ENCODE measurements around the gene GRIK5.
A peak's percentile ranks its signal among the peaks of the same experiment; 100 is the strongest.
"Not testable (repeated sequence)": the region's sequence is repeated elsewhere in the genome, so short reads cannot be mapped to it uniquely, and the experiment has no call there.

The GRIK5 gene

DNA sequence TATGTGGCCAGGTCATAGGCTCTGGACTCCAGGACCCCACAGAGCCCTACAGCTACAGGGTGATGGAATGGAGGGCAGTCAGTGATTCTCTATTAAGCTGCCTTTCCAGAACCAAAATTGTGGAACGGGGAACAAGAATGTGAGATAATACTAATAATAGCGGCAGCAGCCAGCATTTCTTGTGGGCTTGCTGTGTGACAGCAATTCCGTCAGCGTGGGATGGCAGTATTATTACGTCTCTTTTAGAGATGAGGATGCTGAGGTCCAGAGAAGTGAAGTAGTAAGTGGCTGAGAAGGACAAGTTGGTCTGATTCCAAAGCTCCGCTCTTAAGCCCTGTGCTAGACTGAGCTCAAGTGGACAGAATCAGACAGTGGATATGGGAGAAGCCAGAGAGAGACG, 24.4 kb downstream of the GRIK5 start:
- DNase-seq, result no peak

- DNase-seq, result peak; percentile 96
These were observed 27.4 kb downstream of the GRIK5 start for GRCh38 chr19:42042455-42043170.

DNA sequence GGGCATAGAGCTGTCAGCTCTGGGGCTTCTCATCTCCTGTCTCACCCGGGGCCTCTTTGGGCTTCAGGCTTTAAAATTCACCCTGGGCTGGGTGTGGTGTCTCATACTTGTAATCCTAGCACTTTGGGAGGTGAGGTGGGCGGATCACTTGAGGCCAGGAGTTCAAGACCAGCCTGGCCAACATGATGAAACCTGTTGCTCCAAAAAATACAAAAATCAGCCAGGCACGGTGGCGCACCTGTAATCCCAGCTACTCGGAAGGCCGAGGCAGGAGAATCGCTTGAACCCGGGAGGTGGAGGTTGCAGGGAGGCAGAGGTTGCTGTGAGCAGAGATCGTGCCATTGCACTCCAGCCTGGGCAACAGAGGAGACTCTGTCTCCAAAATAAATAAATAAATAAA, 29.5 kb downstream of the GRIK5 start:
- DNase-seq, result not testable (repeated sequence)

GRCh38 chr19:42040031-42040430, 30.0 kb downstream of the GRIK5 start:
- DNase-seq, result no peak

- peak; percentile 91 for DNase-seq
These were observed 31.3 kb downstream of the GRIK5 start for GRCh38 chr19:42038666-42039065.

GRCh38 chr19:42037649-42038048, 32.4 kb downstream of the GRIK5 start:
- no peak for DNase-seq

DNA sequence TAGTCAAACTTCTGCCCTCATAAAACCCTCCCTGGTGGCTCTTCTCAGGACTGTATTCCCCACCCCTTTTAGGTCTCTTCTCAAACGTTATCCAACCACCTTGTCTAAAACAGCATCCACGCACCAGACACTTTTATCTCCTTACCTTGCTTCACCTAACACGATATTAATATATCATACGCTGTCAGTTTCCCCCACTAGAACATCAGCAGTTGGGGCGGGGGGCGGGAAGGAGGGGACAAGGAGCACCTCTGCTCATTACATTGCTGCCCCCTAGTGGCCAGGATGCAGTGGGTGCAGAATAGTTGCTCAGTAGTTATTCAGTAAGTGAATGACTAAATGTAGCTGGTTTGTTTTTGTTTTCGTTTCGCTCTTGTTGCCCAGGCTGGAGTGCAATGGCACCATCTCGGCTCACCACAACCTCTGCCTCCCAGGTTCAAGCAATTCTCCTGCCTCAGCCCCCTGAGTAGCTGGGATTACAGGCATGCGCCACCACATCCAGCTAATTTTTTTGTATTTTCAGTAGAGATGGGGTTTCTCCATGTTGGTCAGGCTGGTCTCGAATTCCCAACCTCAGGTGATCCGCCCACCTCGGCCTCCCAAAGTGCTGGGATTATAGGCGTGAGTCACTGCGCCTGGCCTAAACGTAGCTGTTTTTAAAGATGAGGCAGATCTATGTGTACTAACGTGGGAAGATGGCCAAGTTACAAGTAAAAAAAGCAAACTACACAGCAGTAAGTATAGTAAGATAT, 35.2 kb downstream of the GRIK5 start:
- DNase-seq, result peak; percentile 51

DNA sequence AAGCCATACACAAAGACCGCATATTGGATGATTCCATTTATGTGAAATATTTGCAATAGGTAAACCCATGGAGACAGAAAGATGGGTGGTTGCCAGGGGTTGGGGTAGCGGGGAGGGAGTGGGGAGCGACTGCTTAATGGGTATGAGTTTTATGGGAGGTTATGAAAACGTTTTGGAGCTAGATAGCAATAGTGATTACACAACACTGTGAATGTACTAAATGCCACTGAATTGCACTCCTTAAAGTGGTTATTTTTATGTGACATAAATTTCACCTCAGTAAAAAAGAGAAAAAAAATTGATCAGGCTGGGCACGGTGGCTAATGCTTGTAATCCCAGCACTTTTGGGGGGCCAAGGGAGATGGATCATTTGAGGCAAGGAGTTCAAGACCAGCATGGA, 36.6 kb downstream of the GRIK5 start:
- DNase-seq, result no peak

DNA sequence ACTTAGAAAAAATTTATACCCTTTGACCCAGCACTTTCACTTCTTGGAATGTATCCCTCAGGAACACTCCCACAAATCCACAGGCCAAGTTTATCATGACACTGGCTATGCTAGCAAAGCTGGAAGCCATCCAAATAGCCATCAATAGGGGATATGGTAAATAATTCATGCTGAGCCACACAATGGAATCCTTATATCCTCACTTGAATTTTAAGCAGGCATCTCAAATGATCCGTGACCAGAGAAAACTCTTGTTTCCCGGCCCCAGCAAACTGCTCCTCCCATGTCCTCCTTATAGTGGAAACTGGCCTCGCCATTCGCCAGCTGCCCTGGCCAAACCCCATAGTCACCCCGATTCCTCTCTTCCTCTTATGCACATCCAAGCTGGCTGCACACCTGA, 37.6 kb downstream of the GRIK5 start:
- DNase-seq, result peak; percentile 94

DNA sequence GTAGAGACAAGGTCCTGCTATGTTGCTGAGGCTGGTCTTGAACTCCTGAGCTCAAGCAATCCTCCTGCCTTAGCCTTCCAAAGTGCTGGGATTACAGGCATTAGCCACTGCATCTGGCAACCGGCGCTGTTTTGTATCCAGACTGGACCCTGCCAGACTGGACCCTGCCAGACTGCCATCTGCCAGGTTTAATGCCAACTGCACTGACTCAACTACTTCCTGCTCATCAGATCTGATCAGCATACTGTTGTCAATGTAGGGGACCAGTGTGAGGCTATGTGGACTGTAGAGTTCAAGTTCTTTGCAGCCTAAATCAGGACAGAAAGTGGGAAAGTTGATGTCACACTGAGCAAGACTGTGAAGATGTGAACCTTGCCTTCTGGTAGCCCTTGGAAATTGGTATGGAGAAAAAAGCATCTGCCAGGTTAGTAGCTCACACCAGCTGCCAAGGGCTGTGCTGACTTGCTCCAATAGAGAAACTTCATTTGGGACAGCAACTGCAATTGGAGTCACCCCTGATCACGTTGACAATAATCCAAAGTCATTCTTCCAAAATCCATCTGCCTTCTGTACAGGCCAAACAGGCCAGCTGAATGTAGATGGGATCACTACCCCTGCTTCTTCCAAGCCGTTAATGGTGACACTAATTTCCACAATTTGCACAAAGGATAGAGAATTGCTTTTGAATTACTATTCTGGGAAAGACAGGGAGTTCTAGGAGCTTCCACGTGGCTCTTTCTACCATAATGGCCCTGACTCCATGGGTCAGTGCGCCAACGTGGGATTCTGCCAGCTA, 39.2 kb downstream of the GRIK5 start:
- peak; percentile 84 for DNase-seq

DNA sequence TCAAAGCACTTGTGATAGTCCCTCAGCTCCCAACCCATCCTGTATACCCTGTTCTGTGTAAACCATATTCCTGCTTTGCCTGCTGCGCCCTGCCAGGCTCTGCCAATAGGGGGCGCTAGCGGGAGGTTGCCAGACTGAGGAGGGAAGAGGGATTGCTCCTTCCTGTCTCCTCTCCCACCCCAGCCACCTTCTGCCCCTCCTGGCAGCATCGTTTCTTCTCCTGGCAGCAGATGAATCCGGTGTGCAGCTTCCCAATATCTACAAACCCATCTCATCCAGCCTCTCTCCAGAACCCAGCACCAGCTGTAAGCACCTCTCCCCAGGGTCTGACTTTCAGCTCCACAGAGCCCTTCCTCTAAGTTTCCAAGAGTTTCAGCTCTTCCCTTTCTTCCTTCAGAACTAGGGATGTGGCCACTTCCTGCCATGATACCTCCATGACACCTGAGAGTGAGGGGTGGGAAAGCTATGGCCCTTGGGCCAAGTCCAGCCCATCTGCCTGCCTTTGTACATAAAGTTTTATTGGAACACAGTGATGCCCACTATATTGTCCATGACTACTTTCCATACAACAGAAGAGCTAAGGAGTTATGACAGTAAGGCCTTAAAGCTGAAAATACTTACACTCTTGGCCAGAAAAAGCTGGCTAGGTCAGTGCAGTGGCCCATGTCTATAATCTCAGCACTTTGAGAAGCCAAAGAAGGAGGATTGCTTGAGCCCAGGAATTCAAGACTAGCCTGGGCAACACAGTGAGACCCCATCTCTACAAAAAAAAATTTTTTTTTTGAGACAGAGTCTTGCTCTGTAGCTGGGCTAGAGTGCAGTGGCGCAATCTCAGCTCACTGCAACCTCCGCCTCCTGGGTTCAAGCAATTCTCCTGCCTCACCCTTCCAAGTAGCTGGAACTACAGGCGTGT, 41.4 kb downstream of the GRIK5 start:
- no peak for DNase-seq

DNA sequence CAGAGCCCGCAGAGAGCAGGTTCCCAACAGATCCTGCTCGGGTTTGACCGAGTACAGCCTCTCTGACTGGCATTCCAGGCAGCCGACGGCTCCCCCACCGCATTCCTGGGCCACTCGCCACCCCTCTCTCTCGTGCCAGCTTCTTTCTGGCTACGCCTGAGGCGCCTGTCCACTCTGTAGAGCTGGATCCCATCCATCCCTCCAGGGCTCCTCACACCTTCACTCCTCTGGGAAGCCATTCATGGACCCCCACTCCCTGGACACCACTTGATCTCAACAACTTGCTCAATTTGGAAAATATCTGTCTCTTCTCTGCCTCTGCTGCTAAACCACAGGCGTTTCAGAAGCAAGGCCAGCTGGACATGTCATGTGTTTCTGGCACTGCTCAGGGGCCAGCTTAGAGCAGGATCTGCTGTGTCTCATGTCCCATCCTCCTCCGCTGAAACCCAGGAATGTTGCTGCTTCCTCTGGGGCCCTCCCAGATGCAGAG, 45.3 kb downstream of the GRIK5 start:
- no peak for DNase-seq

GRCh38 chr19:42023943-42024260, 46.1 kb downstream of the GRIK5 start:
- DNase-seq, result no peak

- no peak for DNase-seq
These were observed 46.7 kb downstream of the GRIK5 start for GRCh38 chr19:42023121-42023942.

GRCh38 chr19:42022616-42023015, 47.4 kb downstream of the GRIK5 start:
- no peak for DNase-seq

- no peak for DNase-seq
These were observed 48.8 kb downstream of the GRIK5 start for GRCh38 chr19:42021185-42021584.

DNA sequence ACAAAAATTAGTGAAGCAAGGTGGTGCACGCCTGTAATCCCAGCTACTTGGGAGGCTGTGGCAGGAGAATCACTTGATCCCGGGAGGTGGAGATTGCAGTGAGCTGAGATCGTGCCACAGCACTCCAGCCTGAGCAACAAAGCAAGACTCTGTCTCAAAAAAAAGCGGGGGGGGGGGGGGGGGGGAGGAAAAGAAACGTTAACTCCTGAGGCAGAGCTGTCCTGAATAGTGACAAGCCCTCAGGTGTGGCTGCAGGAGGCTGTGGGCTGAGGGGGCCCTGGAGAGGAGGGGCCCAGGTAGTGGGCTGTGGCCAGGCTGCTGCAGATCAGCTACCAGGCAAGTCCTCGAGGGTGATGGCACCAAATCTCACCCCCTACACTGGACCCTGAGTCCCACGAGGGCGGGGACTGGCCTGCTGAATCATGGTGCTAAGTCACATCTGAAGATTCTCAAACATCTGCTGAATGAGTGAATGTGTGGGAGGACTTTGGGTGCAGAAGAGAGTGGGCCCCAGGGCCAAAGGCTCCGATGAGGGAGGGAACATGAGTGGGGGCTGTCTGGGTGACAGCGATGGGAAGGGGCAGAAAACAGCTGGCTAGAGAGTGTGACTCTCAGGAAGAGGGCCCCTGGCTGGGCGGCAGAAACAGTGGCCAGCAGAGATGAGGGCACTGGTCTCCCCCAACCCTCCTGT, 51.4 kb downstream of the GRIK5 start:
- no peak for DNase-seq

GRCh38 chr19:42017040-42017439, 53.0 kb downstream of the GRIK5 start:
- no peak for DNase-seq

- not testable (repeated sequence) for DNase-seq
These were observed 57.3 kb downstream of the GRIK5 start for GRCh38 chr19:42012747-42013146.

- DNase-seq, result no peak
These were observed 59.5 kb downstream of the GRIK5 start for GRCh38 chr19:42010245-42011126.
